Muscle of arm (tissue), 12 donors: ENCODE results near the gene PPP1CB. TPM values are rescaled to one million over a fixed set of nuclear protein-coding genes. Genes with fewer than 3 reads are reported as not detected.
"Not testable (repeated sequence)": the region's sequence is repeated elsewhere in the genome, so short reads cannot be mapped to it uniquely, and the experiment has no call there.

Experiments used
- DNase-seq: peaks from one replicate; pipeline ENCODE4 v3.0.0-alpha.2; 2013
- polyA plus RNA-seq, 12 donors: library from polyadenylated mRNA; unstranded; fragments of 120-200 nt; gene quantifications; one replicate each; pipeline ENCODE4 v1.2.1, GENCODE V29; 2013; ENCODE audit not compliant: insufficient read length in 12 of 12

Gene PPP1CB
- polyA plus RNA-seq, 12 donors, result 116 to 2,662 (median 205) TPM

- peak; percentile 55 for DNase-seq
Measured at GRCh38 chr2:28736034-28736433, 15.6 kb upstream of the PPP1CB start.

GRCh38 chr2:28737655-28738054 is 14.0 kb upstream of the PPP1CB start:
- DNase-seq, result no peak

GRCh38 chr2:28742619-28743018 is 9.0 kb upstream of the PPP1CB start:
- not testable (repeated sequence) for DNase-seq

DNA sequence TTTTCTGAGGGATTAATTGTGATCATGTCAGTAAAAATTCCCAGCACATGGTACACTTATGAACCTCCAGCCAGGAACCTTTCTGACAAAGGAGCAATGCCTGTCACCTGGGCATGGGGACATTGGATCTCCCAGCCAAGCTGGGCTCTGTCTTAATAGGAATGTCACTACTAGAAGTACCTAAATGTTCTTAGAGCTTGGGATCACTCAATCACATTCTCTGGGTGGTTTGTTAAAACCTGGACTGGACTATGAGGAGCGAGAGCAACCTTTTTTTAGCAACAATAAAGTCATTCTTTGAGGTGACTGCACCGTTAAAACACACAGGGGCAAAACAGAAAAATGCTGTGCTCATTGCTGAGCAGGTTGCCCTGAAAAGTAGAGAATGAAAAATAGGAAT is 6.4 kb upstream of the PPP1CB start:
- no peak for DNase-seq

GRCh38 chr2:28745876-28746275 is 5.8 kb upstream of the PPP1CB start:
- DNase-seq, result no peak

GRCh38 chr2:28746429-28747111 is 5.1 kb upstream of the PPP1CB start:
- DNase-seq, result no peak

GRCh38 chr2:28747714-28748113 is 3.9 kb upstream of the PPP1CB start:
- DNase-seq, result no peak

DNA sequence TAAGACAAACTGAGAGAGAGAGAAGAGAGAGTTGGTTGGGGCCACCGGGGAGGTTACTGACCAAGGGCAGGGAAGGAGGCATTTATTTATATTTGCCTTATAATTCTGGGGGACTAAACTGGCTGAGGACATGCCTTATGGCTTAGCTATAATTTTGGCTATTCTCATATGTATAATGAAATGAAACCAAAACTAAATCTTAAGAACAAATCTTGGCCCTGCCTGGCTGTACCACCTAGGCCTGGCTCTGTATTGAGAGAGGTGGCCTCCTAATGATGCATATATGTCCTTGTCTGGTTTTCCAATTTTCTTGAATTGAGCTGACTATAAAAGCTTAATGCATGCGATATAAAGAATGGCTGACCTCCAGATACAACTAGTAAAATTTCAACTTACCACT is 3.5 kb upstream of the PPP1CB start:
- no peak for DNase-seq

GRCh38 chr2:28748941-28749340 is 2.7 kb upstream of the PPP1CB start:
- DNase-seq, result no peak

DNA sequence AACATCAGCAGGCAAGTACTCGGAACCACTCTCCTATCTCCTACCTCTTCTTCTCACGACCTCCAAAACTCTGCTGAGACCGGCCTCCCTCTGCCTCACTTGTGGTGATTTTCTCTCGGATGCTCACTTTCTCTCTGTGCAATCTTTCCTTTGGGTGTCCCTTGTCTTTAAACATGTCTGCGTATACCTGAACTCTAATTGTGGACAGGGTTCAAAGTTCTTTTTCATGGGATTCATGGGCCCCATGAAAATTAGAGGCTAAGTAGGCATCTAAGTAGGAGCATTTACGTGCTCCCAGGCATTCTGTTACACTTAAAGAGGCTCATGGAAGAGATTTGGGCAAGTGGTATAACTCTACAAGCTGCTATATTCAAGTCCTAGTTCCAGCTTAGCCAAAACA is 2.1 kb upstream of the PPP1CB start:
- DNase-seq, result no peak

- DNase-seq, result peak; percentile 46
Measured at GRCh38 chr2:28750316-28751251, 1.0 kb upstream of the PPP1CB start.

DNA sequence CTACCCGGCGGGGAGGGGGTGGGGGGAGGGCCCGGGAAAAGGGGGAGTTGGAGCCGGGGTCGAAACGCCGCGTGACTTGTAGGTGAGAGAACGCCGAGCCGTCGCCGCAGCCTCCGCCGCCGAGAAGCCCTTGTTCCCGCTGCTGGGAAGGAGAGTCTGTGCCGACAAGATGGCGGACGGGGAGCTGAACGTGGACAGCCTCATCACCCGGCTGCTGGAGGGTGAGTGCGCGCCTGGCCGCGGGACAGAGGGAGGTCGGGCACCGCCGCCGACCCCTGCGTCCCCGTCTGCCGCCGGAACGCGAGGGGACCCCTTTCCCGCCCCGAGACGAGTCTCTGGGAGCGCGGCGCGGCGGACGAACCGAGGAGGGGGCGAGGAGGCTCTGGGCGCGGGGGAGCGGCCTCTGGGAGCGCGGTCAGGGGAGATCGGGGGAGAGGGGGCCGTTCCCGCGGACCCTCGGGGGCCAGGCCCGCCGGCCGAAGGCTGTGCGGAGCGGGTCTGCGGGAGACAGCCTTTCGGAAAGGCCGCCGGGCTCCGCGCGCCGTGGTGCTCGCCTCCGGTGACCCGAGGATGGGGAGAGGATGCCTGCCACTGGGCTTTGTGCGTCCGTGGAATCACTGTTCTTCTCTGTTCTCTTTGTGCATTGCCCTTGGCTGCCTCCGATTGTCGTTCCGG is 463 bp downstream of the PPP1CB start:
- DNase-seq, result no peak

DNA sequence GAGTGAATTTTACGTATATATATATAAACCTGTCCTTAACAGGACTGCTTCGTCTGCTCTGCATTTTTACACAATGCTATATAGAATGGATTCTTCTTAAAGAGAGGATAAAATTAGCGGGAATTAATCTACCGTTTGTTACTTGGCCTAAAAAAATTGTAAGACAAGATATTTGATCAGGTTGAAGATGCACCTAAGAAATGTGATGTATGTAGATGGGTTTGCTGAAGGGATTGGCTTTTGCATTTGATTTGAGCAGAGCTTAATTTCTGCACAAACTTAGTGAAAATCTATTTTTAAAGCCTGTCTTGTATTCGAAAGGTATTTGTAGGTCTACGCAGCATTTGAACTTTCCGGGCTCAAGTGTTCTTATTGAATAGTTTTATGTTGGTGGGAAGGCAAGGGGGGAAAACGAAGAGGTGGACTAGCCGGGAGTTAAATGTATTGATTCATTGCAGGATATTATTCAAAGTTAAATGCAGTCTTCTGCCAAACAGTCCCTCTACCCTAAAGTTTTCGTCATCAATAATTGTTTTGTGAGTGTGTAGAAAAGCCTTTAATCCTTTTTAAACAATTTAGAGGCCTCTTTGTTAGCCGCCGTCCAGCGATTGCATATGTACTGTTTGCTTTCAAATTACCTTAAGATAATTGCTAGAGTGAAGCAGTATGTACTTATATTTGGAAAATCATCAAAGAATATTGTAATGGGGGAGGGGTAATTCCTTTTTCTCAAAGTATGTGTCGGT is 1.2 kb downstream of the PPP1CB start:
- DNase-seq, result peak; percentile 39

GRCh38 chr2:28754321-28754720 is 2.7 kb downstream of the PPP1CB start:
- DNase-seq, result no peak

GRCh38 chr2:28755421-28755820 is 3.8 kb downstream of the PPP1CB start:
- no peak for DNase-seq

DNA sequence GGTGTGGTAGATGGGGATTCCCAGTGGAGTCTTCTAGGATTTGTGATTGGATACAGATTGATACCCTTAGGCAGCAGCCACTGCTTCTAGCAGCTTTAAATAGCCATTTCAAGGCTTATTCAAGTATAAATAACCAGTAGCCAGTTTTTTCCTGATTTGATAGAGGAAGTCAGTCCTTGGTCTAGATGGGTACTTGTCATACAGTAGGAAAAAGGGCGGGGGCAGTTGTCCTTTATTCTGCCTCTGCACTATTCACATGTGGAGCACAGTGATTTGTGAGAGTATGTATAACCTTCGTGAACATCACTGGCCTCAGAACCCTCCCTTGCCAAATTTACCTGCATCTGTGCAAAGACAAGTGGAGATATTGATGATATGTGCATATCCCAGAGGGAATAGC is 6.8 kb downstream of the PPP1CB start:
- DNase-seq, result no peak

- no peak for DNase-seq
Measured at GRCh38 chr2:28761420-28761819, 9.8 kb downstream of the PPP1CB start.

GRCh38 chr2:28764909-28765711 is 13.5 kb downstream of the PPP1CB start:
- DNase-seq, result no peak

GRCh38 chr2:28766070-28766469 is 14.4 kb downstream of the PPP1CB start:
- no peak for DNase-seq

DNA sequence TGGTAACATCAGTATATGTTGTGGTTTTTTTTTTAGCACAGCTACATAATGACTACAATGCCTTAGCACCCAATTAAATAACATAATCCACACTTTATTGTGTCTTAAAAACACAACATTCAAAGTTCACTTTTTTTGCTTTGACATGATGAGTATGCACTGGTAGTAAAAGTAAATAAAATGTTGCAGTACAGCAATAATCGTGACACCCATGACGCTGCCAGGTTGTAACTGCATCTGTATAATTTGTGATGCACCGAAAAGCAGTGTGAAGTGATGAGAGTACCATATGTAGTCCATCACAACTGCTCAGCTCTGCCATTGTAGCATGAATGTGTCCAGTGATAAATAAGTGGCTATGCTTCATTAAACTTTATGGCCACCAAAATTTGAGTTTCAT is 15.7 kb downstream of the PPP1CB start:
- no peak for DNase-seq

- DNase-seq, result no peak
Measured at GRCh38 chr2:28768422-28768821, 16.8 kb downstream of the PPP1CB start.
